ENCODE measurements around the gene AGBL5.

AGBL5 gene

GRCh38 chr2:27079233-27080139, 28.0 kb downstream of the AGBL5 start:
- no peak for DNase-seq

GRCh38 chr2:27080140-27080469, 28.6 kb downstream of the AGBL5 start:
- DNase-seq, result no peak

- no peak for DNase-seq
Measured at GRCh38 chr2:27080603-27080936, 29.1 kb downstream of the AGBL5 start.

GRCh38 chr2:27081984-27082772, 30.7 kb downstream of the AGBL5 start:
- DNase-seq, result no peak

- no peak for DNase-seq
Measured at GRCh38 chr2:27082773-27083409, 31.4 kb downstream of the AGBL5 start.

- no peak for DNase-seq
Measured at GRCh38 chr2:27083410-27084296, 32.2 kb downstream of the AGBL5 start.

GRCh38 chr2:27084297-27085061, 33.0 kb downstream of the AGBL5 start:
- no peak for DNase-seq

- peak; percentile 28 for DNase-seq
Measured at GRCh38 chr2:27085062-27085672, 33.7 kb downstream of the AGBL5 start.

GRCh38 chr2:27085673-27086089, 34.2 kb downstream of the AGBL5 start:
- DNase-seq, result peak; percentile 69

- DNase-seq, result peak; percentile 97
Measured at GRCh38 chr2:27086090-27086723, 34.7 kb downstream of the AGBL5 start.

GRCh38 chr2:27086724-27087593, 35.5 kb downstream of the AGBL5 start, which contains the start of gene KHK:
Gene KHK, plus strand, starts transcription at chr2:27086772. Its CDS starts 488 bp downstream, at chr2:27087260.
- no peak for DNase-seq

- peak; percentile 13 for DNase-seq
Measured at GRCh38 chr2:27087823-27088410, 36.4 kb downstream of the AGBL5 start.

GRCh38 chr2:27088634-27089033, 37.2 kb downstream of the AGBL5 start:
- DNase-seq, result peak; percentile 12

- DNase-seq, result peak; percentile 22
Measured at GRCh38 chr2:27089111-27089954, 37.9 kb downstream of the AGBL5 start.

- peak; percentile 13 for DNase-seq
Measured at GRCh38 chr2:27091746-27092695, 40.6 kb downstream of the AGBL5 start.

- DNase-seq, result peak; percentile 31
Measured at GRCh38 chr2:27092696-27093429, 41.4 kb downstream of the AGBL5 start.

All from left hindlimb (tissue), 1 donor.